HUDEP-2 (cell line): ENCODE results near the gene PEAR1.

Experiments used
- DNase-seq, 76 experiments: peaks; one replicate each; lab custom pipeline; 2025; ENCODE audit not compliant: unreplicated experiment in 76 of 76; lab: John Stamatoyannopoulos, UW

Gene PEAR1

DNA sequence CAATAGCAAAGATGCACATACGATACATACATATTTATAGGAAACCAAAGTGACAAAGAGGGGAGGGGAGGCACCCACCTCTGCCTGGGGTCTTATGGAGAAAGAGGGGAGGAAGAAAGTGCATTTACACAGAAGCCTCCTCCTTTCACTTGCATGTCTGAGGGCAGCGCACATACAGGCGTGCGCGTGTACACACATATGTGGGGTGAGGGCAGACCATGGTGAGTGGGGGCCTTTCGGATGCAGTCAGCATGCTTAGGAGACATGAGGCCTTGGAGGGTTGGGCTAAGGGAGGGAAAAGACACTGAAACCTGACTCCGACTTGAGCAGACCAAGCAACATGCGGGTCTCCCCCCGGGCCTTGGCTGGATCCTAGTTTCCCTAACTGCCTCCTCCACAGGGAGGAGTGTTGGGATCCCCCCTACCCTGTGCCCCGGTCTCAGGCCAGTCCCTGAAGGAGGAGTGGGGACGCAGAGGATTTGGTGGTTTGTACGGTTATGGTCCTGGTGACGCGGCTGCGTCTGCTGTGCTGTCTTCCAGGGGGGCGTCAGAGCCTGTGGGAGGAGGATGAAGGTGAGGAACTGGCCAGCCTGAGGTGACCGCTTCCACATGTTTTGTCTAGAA lies 42.1 kb downstream of the PEAR1 start:
- DNase-seq = no peak

DNA sequence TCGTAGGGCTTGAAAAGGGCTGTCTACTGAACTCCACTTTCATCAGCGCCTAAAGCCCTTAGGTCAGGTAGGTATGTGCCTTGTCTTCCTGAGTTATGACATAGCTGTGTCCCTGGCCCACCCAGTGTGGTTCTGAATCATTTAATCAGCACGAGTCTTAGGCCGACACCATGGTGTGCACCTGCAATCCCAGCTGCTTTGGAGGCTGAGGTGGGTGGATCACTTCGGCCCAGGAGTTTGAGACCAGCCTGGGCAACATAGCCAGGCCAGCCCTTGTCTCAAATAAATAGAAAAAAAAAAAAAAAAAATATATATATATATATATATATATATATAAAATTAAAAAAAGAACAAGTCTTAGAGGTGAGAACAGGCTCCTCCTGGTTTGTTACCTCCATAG lies 42.7 kb downstream of the PEAR1 start:
- DNase-seq = no peak

DNA sequence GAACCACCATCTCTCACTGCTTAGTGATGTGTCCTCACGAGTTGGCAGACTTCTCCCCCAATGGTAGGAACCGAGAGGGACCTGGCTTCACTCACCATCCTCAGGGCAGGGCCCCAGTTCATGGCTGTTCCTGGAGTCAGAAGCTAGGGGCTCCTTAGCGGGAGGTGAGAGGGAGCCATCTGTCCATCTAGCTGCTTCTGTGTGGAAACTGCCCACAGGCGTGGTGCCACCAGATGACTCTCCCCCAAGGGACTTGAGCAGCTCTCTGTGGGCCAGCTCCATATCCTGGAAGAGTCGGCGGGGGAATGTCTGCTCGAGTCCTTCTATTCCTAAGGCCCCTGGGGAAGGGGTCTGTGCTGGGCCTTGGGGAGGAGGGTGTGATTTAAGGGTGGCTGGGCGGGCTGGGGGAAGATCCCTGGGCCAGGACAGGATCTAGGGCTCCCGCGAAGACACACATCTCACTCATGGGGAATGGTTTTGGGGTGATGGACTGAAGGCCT lies 43.3 kb downstream of the PEAR1 start:
- no peak for DNase-seq

DNA sequence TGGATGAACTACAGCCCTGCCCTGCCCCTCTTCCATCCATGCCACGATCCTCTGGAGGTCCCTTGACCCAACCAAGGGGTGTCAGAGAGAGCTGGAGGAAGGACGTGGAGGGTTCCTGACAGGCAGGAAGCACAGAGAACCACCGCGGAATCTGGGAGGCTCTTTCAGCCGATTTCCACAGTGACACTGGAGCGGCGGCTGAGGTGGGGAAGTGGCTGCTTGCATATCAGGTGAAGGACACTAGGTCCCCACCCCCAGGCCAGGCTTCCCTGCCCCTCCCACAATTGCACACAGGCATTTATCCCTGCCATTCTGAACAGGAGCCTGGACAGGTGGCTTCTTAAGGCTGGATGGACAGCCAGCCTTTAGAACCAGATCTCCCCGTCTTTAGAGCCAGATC lies 44.4 kb downstream of the PEAR1 start:
- DNase-seq = no peak

DNA sequence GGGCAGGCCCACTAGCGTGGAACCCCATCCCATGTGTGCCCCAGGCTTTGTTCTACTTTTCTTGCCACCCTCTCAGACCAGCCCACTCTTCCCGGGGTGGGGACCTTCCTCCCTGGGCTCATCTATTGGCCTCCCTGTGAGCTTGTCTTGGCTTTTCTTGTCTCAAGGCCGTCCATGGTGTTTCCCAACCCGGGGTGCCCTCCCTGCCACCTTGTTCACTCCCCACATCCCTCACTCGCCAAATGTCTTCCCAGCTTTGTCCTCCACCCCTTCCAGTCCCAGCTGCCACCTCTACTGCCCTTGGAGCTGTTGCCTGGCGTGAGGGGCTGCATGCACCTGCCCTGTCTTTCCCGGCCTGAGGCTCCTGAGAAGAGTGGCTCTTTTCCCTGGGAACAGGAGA lies 45.3 kb downstream of the PEAR1 start:
- DNase-seq = no peak

DNA sequence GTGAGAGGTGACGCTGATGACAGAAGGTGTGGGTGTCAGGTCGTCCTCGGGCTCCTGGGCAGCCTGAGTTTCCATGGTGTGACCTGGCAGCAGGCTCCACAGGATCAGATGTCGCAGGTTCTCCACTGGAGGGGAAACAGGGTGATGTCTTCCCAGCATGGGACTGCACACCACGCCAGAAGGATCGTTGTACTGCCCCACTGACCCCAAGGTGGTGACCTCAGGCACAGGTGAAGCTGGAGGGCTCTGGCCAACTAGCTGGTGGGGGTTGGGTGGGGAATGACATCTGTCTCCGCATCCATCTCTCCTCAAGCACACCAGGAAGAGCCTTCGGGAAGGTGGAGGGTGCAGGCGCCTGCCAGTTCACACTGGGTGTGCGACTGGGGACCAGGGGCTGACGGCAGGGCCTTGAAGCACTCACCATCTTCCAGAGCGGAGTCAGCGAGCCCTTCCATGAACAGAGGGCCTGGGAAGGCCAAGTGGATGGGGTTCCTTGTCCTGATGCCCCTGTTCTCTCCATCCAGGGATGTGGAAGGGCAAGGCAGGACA lies 46.3 kb downstream of the PEAR1 start:
- no peak for DNase-seq

DNA sequence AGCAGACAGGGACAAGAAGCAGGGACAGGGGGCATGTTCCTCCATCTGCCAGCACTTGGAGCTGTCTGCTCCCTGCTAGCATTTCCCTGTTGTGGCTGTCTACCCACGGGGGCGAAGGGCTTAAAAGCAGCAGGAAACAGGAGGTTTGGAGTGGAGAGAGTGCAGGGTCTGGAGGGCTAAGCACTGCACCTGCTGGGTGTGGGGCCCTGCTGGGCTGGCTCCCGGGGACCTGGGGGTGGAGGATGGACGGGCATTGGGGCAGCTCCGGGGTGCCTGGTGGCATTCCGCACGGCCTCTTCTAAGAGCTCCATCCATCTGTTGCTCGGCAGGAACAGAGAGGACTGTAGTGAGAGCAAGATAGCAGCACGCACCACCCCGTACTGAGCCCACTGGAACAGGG lies 48.2 kb downstream of the PEAR1 start:
- DNase-seq = no peak

DNA sequence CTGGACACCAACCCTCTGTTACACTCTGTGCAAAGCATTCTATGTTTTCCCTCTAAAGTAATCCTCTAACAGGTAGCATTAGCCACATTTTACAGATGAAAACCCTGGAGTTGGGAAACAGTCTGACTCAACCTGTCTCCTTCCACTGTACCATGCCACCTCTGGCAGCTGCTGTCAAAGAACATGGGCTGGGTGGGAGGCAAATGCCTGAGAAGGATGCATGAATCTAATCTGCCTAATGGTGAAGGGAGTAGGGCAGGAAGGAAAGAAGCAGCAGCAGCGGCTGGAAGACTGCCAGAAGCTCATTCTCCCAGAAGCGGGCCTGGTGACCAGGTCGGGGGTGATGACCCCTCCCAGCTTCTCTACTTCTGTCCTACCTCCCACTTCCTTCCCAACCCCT lies 48.7 kb downstream of the PEAR1 start:
- no peak for DNase-seq

DNA sequence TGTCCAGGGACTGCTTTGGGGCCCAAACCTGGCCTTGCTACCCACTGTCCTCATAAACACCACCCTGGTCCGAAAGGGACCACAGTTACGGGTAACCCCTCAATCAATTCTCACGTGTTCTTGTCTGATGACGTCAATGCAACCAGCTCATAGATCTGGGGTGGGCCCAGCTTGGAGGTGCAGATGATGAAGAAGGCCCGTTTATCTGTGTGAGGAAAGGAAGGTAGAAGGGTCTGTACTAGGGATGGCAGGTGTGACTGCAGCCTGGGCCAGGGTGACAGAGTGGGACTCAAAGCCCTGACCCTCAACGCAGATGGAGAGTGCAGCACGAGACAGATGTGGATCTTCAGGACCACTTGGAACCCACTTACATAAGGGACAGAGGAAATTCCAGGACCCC lies 49.1 kb downstream of the PEAR1 start:
- no peak for DNase-seq

DNA sequence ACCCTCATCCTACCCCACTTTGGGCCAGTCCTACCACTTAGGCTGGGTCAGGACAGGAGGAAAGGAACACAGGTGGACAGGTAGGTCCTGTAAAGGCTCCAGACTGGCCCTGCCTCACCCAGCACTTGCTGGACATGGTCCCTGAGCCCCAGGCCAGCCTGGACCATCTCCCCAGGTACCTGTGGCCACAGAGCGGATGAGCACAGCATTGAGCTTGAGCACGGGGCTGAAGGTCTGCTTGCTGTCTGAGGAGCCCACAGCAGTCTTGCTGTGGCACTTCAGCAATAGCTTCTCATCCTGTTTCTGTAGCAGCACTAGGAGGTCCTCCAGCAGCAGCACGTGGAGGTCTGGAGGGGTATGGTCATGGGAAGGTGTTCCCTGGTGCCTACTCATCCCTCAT lies 50.2 kb downstream of the PEAR1 start:
- no peak for DNase-seq

DNA sequence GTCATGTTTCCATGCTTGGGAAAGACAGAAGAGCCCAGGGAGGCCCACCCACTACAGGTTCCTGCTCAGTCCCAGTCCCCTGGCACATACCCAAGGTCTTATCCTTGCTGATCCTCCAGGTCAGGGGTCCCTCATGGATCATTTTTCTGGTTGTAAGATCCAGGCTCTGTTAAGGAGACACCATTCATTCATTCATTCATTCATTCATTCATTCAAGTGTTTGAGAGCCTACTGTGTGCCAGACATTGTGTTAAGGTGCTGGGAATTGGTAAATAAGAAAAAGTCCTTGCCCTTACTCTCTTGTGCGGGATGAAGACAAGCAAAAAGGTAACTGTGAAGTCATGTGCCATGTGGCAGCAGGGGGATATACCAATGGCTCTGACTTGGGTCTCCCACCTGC lies 50.8 kb downstream of the PEAR1 start:
- no peak for DNase-seq

DNA sequence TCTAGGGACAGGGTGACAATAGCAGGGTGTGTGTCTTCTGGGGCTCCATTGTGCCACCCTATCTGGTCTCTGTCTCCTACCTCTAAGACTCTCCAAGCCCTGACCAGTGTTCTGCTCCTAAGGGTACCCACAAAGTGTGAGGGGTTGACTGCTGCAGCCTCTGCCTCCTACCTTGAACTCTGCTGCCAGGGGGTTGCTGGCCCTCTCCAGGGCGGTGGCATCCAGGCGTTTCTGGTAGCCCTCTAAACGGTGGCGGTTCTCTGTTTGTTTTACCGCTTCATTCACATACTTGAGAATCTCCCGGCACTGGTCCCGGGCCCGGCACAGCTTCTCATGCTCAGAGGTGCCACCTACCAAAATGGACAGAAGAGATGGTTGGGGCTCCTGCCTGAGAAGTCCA lies 51.3 kb downstream of the PEAR1 start:
- no peak for DNase-seq

DNA sequence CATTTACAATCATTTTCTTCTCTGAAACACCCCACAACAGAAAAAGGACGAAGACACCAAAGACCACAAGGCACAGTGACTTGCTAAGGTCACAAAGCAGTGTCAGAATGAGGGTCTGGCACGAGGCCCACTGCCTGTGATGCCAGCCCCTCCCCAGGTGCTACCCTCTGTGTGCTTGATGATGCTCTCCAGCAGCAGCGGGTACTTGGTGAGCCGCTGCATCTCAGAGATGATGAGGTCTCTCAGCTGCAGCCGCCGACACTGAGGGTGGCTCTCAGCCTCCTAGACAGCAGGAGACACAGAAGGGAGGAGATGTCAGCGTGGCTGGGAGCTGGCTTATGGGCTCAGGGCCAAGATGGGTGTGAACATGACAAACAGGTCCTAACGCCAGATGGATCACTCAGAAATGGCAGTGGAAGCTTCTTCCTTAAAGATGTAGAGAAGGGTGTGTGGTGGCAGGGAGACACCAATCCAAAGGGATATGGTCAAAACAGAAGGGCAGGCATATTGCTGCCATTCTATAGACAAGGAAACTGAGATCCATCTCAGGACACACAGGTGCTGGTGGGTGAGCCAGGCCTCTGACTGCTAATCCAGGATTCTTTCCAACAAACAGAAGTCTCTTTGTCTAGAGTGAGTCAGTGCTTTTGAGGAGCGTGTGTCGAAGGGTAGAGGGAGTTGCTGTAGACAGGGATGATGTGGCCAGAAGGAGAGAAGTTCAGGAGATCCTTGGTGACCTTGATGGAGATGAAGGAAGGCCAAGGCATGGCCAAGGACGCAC lies 52.6 kb downstream of the PEAR1 start:
- peak in 43 of 76 experiments; percentile 1 to 58 (median 23) for DNase-seq

DNA sequence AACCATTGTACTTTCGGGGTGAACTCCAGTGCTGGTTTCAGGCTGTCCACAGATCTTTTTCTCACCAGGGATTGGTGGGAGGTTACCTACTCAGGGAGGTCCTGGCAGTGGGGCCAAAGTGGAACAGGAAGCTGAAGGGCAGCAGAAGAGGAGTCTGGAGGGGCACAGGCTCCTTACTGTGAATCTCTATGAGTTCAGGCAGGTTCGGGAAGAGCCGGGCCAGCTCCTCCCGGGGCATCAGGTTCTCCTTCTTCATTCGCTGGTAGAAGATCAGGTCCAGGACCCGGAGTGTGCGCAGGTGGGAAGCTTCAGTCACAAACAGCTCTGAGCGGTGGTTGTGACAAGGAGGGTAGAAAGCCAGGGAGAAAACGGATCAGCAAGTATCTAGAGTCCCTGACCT lies 53.6 kb downstream of the PEAR1 start:
- DNase-seq = no peak

DNA sequence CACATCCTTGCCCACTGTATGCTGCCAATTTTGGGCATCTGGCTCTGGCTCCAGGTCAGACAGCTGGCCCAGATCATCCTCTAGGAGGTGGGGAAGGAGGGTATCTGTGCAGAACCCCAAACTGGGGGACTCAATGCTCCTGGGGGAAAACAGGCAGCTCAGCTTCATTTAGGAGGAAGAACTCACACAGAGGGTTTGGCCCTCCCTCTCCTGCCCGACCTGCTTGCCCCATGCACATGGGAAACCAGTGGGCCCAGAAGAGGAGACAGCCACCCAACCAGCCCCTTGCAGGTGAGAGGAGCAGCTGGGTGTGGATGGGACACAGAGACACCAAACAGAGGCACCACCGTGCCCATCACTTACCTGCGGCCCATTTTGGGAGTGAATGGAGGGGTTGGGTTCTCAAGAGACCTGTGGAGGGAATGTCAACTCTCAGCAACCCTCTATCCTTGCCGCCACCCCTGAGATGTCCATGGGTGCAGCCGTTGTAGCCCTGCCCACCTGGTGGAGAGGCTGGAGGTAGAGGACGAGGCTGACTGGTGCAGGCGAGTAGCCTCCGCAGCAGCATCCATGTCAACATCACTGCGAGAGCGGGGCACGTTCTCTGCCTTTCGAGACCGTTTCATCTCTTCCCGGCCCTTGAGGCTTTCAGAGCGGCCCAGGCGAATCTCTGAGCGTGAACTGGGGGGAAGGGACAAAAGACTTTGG lies 54.5 kb downstream of the PEAR1 start:
- no peak for DNase-seq

DNA sequence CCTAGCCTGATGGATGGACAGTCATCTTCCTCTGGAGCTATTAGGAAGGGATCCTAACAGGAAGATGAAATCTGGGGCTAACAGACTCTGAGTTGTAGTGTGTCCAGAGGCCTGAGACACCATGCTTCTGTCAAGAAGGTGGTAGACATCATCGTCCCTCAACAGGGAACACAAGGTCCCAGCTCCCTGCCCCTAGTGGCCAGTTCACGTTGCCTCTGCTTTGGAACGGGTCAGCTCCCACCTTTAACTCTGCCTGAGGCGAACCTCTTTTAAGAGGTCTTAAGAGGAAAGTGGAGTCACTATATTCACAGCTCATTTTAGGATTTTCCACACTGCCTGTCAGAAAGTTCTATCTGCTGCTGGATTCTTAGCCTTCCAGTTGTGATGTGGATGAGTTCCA lies 55.2 kb downstream of the PEAR1 start:
- DNase-seq = peak in 1 of 76 experiments; percentile 5

DNA sequence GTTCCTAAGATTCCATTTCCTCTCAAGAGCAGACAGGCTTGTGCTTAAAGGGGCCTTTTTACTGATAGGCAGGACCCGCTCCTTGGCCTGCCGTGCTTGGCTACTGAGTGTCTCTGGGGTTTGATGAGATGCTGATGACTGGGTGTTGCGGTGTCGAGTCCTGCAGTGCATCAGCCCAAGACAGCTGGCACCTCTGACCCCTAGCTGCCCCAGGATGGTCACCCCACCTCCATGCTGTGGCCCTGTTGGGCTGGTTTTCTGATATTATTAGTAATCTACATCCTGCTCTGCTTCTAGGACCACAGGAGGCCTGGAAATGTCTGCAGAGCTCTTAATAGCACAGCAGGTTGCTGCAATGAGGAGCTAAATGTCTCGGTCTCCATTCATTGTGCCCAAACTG lies 55.6 kb downstream of the PEAR1 start:
- no peak for DNase-seq

DNA sequence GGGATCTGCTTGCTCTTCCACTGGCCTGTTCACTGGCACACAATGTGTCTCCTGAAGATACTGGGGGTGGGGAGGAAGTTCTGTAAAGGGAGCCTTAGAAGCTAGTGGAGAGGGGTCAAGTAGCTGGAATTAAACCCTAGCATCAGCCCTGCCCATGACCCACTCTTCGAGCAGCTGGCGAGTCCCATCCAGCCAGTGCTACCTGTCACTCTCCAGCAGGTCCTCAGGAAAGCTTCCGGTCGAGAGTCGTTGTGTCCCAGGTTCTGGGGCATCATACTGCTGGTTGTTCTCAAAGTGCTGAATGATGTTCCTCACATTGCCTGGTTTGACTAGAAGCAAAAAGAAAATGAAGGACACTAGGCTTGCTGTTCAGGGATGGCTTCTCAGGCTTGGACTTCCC lies 57.9 kb downstream of the PEAR1 start:
- DNase-seq = no peak

DNA sequence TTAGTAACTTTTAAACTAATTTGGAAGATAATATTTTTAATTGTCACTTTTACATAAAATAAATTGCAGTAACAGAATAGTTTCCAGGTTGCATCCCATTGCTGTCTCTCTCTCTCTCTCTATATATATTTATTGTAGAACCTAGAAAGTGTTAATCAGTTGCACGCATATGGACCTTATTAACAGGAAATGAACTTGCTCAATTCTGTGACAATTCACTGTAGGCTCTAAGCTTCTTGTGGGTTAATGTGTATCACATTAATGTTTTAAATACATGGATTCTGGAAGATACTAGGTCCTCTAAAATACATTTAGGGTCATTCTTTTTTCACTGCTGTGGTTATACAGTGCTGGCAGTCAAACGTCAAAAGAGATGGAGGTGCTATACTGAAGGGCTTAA lies 60.1 kb downstream of the PEAR1 start:
- DNase-seq = no peak

DNA sequence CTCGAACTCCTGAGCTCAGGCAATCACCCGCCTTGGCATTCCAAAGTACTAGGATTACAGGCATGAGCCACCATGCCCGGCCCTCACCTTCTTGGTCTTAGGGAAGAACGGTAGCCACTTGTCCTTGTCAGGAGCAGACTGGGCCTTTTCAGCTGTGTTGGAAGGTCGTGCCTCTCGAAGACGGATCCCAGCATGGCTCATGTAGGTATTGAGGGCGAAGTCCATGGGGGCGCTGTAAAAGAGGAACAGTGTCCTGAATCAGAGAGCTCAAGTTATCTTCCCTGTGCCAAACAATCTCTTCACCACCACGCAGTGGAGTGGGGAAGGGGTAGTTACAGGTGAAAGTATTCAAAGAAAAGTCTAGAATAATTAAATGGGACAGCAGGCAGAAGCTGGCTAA lies 62.8 kb downstream of the PEAR1 start:
- no peak for DNase-seq

DNA sequence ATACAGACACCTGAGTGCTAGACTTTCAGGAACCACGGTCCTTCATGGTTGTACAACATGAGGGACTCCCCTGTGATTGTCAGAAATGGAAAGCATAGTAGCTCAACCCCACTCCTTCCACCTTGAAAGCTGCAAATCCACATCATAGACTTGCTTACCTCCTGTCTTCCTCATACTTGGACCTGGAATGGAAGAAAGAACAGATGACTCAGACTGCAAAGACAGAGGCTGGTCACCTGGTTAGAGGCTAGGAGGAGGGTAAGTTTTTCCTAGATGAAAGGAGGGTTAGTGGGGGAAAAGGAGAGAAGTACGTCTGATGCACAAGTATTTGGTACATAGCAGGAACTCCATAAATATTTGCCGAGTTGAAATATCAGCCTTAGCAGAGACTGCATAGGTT lies 64.1 kb downstream of the PEAR1 start:
- DNase-seq = no peak
